GM04503 (cell line): ENCODE data around the gene HMOX1.

ENCODE experiments used
- DNase-seq: peaks from one replicate; pipeline ENCODE4 v3.0.0-alpha.2; 2012; ENCODE audit warnings: low read depth

Gene HMOX1

GRCh38 chr22:35350539-35351503 is 30.1 kb upstream of the HMOX1 start:
- DNase-seq = peak; percentile 51

- no peak for DNase-seq
Measured at GRCh38 chr22:35352214-35353111, 28.4 kb upstream of the HMOX1 start.

- DNase-seq = no peak
Measured at GRCh38 chr22:35353318-35353717, 27.6 kb upstream of the HMOX1 start.

GRCh38 chr22:35354068-35354467 is 26.8 kb upstream of the HMOX1 start:
- DNase-seq = no peak

GRCh38 chr22:35357883-35358621 is 22.8 kb upstream of the HMOX1 start:
- DNase-seq = no peak

GRCh38 chr22:35359380-35360065 is 21.4 kb upstream of the HMOX1 start:
- no peak for DNase-seq

GRCh38 chr22:35361001-35361558 is 19.8 kb upstream of the HMOX1 start:
- no peak for DNase-seq

GRCh38 chr22:35363566-35364086 is 17.3 kb upstream of the HMOX1 start:
- DNase-seq = no peak

- DNase-seq = peak; percentile 40
Measured at GRCh38 chr22:35364230-35364629, 16.7 kb upstream of the HMOX1 start.

- no peak for DNase-seq
Measured at GRCh38 chr22:35367331-35367886, 13.5 kb upstream of the HMOX1 start.

GRCh38 chr22:35368386-35368785 is 12.5 kb upstream of the HMOX1 start:
- DNase-seq = no peak

- no peak for DNase-seq
Measured at GRCh38 chr22:35369996-35370395, 10.9 kb upstream of the HMOX1 start.

- no peak for DNase-seq
Measured at GRCh38 chr22:35373781-35374180, 7.1 kb upstream of the HMOX1 start.

GRCh38 chr22:35375031-35375430 is 5.9 kb upstream of the HMOX1 start:
- peak; percentile 42 for DNase-seq

- no peak for DNase-seq
Measured at GRCh38 chr22:35375526-35375925, 5.4 kb upstream of the HMOX1 start.

- peak; percentile 93 for DNase-seq
Measured at GRCh38 chr22:35376728-35377472, 4.0 kb upstream of the HMOX1 start.

- no peak for DNase-seq
Measured at GRCh38 chr22:35377735-35378134, 3.2 kb upstream of the HMOX1 start.

- no peak for DNase-seq
Measured at GRCh38 chr22:35378621-35379020, 2.3 kb upstream of the HMOX1 start.

GRCh38 chr22:35379146-35379993 is 1.5 kb upstream of the HMOX1 start:
- DNase-seq = no peak
